ENCODE measurements around the gene STRA6.

STRA6 gene

GRCh38 chr15:74138642-74139041 lies 63.9 kb downstream of the STRA6 start:
- TF ChIP-seq, protein P1, sequence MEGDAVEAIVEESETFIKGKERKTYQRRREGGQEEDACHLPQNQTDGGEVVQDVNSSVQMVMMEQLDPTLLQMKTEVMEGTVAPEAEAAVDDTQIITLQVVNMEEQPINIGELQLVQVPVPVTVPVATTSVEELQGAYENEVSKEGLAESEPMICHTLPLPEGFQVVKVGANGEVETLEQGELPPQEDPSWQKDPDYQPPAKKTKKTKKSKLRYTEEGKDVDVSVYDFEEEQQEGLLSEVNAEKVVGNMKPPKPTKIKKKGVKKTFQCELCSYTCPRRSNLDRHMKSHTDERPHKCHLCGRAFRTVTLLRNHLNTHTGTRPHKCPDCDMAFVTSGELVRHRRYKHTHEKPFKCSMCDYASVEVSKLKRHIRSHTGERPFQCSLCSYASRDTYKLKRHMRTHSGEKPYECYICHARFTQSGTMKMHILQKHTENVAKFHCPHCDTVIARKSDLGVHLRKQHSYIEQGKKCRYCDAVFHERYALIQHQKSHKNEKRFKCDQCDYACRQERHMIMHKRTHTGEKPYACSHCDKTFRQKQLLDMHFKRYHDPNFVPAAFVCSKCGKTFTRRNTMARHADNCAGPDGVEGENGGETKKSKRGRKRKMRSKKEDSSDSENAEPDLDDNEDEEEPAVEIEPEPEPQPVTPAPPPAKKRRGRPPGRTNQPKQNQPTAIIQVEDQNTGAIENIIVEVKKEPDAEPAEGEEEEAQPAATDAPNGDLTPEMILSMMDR (IDR thresholded peaks at IDR 0.05; ENCODE audit: insufficient read depth, low read depth, low read length, missing control alignments), result no peak
- no peak overlapping the region for H3K4me3 ChIP-seq (ENCODE audit: low read depth, low read length)
- DNase-seq (ENCODE audit: low read depth), result no peak

DNA sequence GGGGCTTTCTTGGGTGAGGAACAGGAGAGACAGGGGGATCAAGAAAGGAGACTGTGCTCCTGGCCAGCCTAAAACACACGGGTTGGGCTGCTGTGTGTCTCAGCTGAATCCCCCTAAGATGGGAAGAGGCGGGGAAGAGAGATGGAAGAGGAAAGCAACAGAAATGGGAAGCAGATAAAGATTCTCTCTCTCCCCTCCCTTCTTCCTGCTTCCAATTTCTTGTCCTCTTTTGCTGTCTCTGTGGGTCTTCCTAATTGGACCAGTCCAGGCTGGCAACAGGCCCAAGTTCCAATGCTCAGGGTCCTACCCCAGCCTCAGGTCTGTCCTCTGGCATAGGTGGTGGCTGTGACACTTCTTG lies 65.1 kb downstream of the STRA6 start:
- TF ChIP-seq, protein P1 (IDR thresholded peaks at IDR 0.05; ENCODE audit: insufficient read depth, low read depth, low read length, missing control alignments), result no peak
- no peak for DNase-seq (ENCODE audit: low read depth)
- H3K4me3 ChIP-seq (ENCODE audit: low read depth, low read length), result no peak overlapping the region

GRCh38 chr15:74136814-74137536 lies 65.6 kb downstream of the STRA6 start:
- peak overlapping the region; percentile 36 for H3K4me3 ChIP-seq (ENCODE audit: low read depth, low read length)
- TF ChIP-seq, protein P1 (IDR thresholded peaks at IDR 0.05; ENCODE audit: insufficient read depth, low read depth, low read length, missing control alignments), result no peak
- no peak for DNase-seq (ENCODE audit: low read depth)

GRCh38 chr15:74136540-74136813 lies 66.1 kb downstream of the STRA6 start:
- peak overlapping the region; percentile 36 for H3K4me3 ChIP-seq (ENCODE audit: low read depth, low read length)
- no peak for DNase-seq (ENCODE audit: low read depth)
- TF ChIP-seq, protein P1 (IDR thresholded peaks at IDR 0.05; ENCODE audit: insufficient read depth, low read depth, low read length, missing control alignments), result no peak

GRCh38 chr15:74135041-74135565 lies 67.5 kb downstream of the STRA6 start:
- TF ChIP-seq, protein P1 (IDR thresholded peaks at IDR 0.05; ENCODE audit: insufficient read depth, low read depth, low read length, missing control alignments), result no peak
- no peak overlapping the region for H3K4me3 ChIP-seq (ENCODE audit: low read depth, low read length)
- no peak for DNase-seq (ENCODE audit: low read depth)

DNA sequence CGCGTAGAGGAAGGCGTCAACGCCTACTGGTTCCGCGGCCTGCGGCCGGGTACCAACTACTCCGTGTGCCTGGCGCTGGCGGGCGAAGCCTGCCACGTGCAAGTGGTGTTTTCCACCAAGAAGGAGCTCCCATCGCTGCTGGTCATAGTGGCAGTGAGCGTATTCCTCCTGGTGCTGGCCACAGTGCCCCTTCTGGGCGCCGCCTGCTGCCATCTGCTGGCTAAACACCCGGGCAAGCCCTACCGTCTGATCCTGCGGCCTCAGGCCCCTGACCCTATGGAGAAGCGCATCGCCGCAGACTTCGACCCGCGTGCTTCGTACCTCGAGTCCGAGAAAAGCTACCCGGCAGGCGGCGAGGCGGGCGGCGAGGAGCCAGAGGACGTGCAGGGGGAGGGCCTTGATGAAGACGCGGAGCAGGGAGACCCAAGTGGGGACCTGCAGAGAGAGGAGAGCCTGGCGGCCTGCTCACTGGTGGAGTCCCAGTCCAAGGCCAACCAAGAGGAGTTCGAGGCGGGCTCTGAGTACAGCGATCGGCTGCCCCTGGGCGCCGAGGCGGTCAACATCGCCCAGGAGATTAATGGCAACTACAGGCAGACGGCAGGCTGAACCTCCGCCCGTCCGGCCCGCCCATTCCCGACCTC lies 68.1 kb downstream of the STRA6 start:
- no peak for DNase-seq (ENCODE audit: low read depth)
- TF ChIP-seq, protein P1 (IDR thresholded peaks at IDR 0.05; ENCODE audit: insufficient read depth, low read depth, low read length, missing control alignments), result peak; percentile 9
- no peak overlapping the region for H3K4me3 ChIP-seq (ENCODE audit: low read depth, low read length)

Measured in GM12865 (cell line).